NCI-H187 treated with DMSO at 0.1 percent for 48 hours (cell line): ENCODE results near the gene MAD1L1.

Experiments used
- DNase-seq: peaks from one replicate; lab custom pipeline; 2025; lab: John Stamatoyannopoulos, UW

The MAD1L1 gene

GRCh38 chr7:1952169-1952760, 280.5 kb downstream of the MAD1L1 start:
- no peak for DNase-seq

GRCh38 chr7:1951600-1951999, 281.1 kb downstream of the MAD1L1 start:
- DNase-seq = no peak

- no peak for DNase-seq
These were observed 281.6 kb downstream of the MAD1L1 start for GRCh38 chr7:1951159-1951536.

GRCh38 chr7:1950452-1951158, 282.1 kb downstream of the MAD1L1 start:
- DNase-seq = no peak

GRCh38 chr7:1950066-1950451, 282.7 kb downstream of the MAD1L1 start:
- no peak for DNase-seq

GRCh38 chr7:1949681-1950055, 283.1 kb downstream of the MAD1L1 start:
- DNase-seq = no peak

GRCh38 chr7:1948887-1949680, 283.7 kb downstream of the MAD1L1 start:
- DNase-seq = no peak

GRCh38 chr7:1948301-1948796, 284.4 kb downstream of the MAD1L1 start:
- no peak for DNase-seq

GRCh38 chr7:1947586-1948217, 285.0 kb downstream of the MAD1L1 start:
- no peak for DNase-seq

- no peak for DNase-seq
These were observed 285.8 kb downstream of the MAD1L1 start for GRCh38 chr7:1946773-1947450.

GRCh38 chr7:1946025-1946772, 286.5 kb downstream of the MAD1L1 start:
- no peak for DNase-seq

GRCh38 chr7:1945558-1945957, 287.2 kb downstream of the MAD1L1 start:
- no peak for DNase-seq

GRCh38 chr7:1944619-1945210, 288.0 kb downstream of the MAD1L1 start:
- DNase-seq = no peak

- no peak for DNase-seq
These were observed 288.7 kb downstream of the MAD1L1 start for GRCh38 chr7:1943933-1944618.

GRCh38 chr7:1943326-1943725, 289.4 kb downstream of the MAD1L1 start:
- DNase-seq = no peak

- no peak for DNase-seq
These were observed 289.8 kb downstream of the MAD1L1 start for GRCh38 chr7:1942941-1943289.

GRCh38 chr7:1942243-1942940, 290.4 kb downstream of the MAD1L1 start:
- no peak for DNase-seq

GRCh38 chr7:1941464-1942242, 291.1 kb downstream of the MAD1L1 start:
- no peak for DNase-seq

GRCh38 chr7:1940863-1941262, 291.9 kb downstream of the MAD1L1 start:
- DNase-seq = no peak
